ENCODE results near the gene ARHGEF26. TPM values are rescaled to one million over a fixed set of nuclear protein-coding genes. Genes with fewer than 3 reads are reported as not detected.
A peak's percentile ranks its signal among the peaks of the same experiment; 100 is the strongest.

The ARHGEF26 gene
- total RNA-seq, 1 donor = 4.3 TPM

DNA sequence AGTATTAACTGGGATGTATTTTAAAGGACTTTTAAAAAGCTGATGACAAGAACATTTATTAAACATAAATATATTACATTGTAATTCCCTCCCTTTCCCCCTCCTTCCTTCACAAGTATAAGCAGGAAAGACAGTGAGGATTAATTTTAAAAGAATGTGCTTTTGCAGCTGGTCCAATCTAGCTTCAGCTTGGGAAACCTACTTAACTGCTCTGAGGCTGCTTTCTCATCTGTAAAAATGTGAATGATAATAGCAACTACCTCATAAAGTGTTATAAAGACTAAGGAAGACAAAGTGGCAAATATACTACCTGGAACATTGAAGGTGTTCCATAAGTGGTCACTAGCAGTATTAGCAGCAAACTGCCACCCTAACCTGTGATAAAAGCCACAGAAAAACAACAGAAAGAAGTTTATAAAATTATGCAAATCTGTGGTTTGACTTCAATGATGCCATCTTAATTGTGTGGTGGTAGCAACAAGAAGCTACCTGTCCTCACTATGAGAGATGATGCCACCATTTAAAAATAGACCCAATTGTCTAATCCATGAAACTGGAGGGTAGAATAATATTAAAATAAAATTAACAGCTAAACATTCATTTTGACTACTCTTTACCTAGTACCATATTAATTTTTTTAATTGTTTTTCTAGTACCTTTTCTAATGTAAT lies 183.1 kb downstream of the ARHGEF26 start:
- TF ChIP-seq, protein P1, sequence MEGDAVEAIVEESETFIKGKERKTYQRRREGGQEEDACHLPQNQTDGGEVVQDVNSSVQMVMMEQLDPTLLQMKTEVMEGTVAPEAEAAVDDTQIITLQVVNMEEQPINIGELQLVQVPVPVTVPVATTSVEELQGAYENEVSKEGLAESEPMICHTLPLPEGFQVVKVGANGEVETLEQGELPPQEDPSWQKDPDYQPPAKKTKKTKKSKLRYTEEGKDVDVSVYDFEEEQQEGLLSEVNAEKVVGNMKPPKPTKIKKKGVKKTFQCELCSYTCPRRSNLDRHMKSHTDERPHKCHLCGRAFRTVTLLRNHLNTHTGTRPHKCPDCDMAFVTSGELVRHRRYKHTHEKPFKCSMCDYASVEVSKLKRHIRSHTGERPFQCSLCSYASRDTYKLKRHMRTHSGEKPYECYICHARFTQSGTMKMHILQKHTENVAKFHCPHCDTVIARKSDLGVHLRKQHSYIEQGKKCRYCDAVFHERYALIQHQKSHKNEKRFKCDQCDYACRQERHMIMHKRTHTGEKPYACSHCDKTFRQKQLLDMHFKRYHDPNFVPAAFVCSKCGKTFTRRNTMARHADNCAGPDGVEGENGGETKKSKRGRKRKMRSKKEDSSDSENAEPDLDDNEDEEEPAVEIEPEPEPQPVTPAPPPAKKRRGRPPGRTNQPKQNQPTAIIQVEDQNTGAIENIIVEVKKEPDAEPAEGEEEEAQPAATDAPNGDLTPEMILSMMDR (IDR thresholded peaks at IDR 0.05; ENCODE audit: insufficient read depth, low read length) = no peak
- H3K4me3 ChIP-seq (ENCODE audit: low read depth, low read length) = no peak overlapping the region
- DNase-seq (ENCODE audit: low read depth) = peak; percentile 8

DNA sequence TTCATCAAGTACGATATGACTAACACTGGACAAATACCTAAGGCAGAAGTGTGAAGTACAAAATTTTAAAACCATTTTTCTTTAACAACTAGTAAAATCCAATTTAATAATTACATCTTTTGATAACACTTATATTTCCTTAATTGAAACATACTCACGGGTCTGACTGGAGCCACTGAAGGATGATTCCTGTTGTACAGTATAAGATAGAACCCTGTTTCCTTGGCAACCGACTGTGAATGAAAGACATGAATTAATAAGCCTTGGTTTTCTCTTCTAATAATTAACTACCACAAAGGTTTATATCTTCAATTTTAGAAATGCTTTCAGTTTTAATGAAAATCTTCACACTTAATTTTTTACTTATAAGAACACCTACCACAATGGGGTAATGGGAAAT lies 183.7 kb downstream of the ARHGEF26 start:
- TF ChIP-seq, protein P1 (IDR thresholded peaks at IDR 0.05; ENCODE audit: insufficient read depth, low read length) = no peak
- no peak for DNase-seq (ENCODE audit: low read depth)
- H3K4me3 ChIP-seq (ENCODE audit: low read depth, low read length) = no peak overlapping the region

DNA sequence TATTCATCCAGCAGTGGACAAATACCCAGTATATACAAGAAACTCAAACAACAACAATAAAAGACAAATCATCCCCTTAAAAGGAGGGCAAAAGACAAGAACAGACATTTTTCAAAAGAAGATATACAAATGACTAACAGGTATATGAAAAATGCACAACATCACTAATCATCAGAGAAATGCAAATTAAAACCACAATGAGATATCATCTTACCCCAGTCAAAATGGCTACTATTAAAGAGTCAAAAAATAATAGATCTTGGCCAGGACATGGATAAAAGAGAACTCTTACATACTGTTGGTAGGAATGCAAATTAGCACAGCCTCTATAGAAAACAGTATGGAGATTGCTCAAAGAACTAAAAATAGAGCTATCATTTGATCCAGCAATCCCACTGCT lies 186.2 kb downstream of the ARHGEF26 start:
- no peak for DNase-seq (ENCODE audit: low read depth)
- TF ChIP-seq, protein P1 (IDR thresholded peaks at IDR 0.05; ENCODE audit: insufficient read depth, low read length) = no peak
- H3K4me3 ChIP-seq (ENCODE audit: low read depth, low read length) = no peak overlapping the region

Other genes starting within 250 kb of the ARHGEF26 start
- gene DHX36, start 203.1 kb downstream of the ARHGEF26 start, total RNA-seq (ENCODE audit: low replicate concordance) = 53.4 and 163 TPM in 2 replicates